Fibroblast of lung (primary cell): ENCODE data around the gene LHX2. TPM values are rescaled to one million over a fixed set of nuclear protein-coding genes. Genes with fewer than 3 reads are reported as not detected.

Experiments
- DNase-seq, 2 donors: peaks; one replicate each; pipeline versions ENCODE4 v3.0.0 to v3.0.0-alpha.2; 2010; ENCODE audit warnings: low read depth in 2 of 2
- H2AFZ ChIP-seq: 2 replicates; pipeline ENCODE4 v1.5.1; 2012; ENCODE audit warnings: low read length, control low read depth, inconsistent platforms
- H3K27ac ChIP-seq: 2 replicates; pipeline ENCODE4 v1.5.1; 2011; ENCODE audit warnings: low read length, control low read depth; ENCODE audit not compliant: insufficient read depth
- H3K27me3 ChIP-seq: 2 replicates; pipeline ENCODE4 v1.5.1; 2011; ENCODE audit warnings: mild to moderate bottlenecking, low read length; ENCODE audit not compliant: control insufficient read depth, insufficient read depth
- H3K36me3 ChIP-seq: 2 replicates; pipeline ENCODE4 v1.5.1; 2011; ENCODE audit warnings: low read length; ENCODE audit not compliant: control insufficient read depth, insufficient read depth
- H3K4me1 ChIP-seq: 2 replicates; pipeline ENCODE4 v1.5.1; 2011; ENCODE audit warnings: low read length; ENCODE audit not compliant: control insufficient read depth, insufficient read depth; ENCODE audit errors: extremely low read depth
- H3K4me2 ChIP-seq: 2 replicates; pipeline ENCODE4 v1.5.1; 2011; ENCODE audit warnings: low read length, control low read depth; ENCODE audit not compliant: insufficient read depth; ENCODE audit errors: extremely low read depth
- H3K4me3 ChIP-seq, 4 experiments: fragments of 200-600 bp in 1 of 4; sonication (generic) in 1 of 4; replicated peaks in 1 of 4; 2 replicates each; pipeline ENCODE4 v1.5.1; 2011 to 2016; ENCODE audit warnings: low read length in 4 of 4, low read depth in 3 of 4, mild to moderate bottlenecking in 3 of 4, control low read depth in 2 of 4, inconsistent platforms in 1 of 4, mixed read lengths in 1 of 4; ENCODE audit not compliant: insufficient read depth in 1 of 4; ENCODE audit errors: control extremely low read depth in 1 of 4
- H3K79me2 ChIP-seq: 2 replicates; pipeline ENCODE4 v1.5.1; 2012; ENCODE audit warnings: mild to moderate bottlenecking, low read length, inconsistent platforms; ENCODE audit not compliant: control insufficient read depth, insufficient read depth
- H3K9ac ChIP-seq: 2 replicates; pipeline ENCODE4 v1.5.1; 2011; ENCODE audit warnings: mild to moderate bottlenecking, low read length, control low read depth; ENCODE audit not compliant: insufficient read depth
- H3K9me3 ChIP-seq: 2 replicates; pipeline ENCODE4 v1.5.1; 2012; ENCODE audit warnings: low read depth, low read length; ENCODE audit not compliant: control insufficient read depth, insufficient read depth
- H4K20me1 ChIP-seq: 2 replicates; pipeline ENCODE4 v1.5.1; 2011; ENCODE audit warnings: low read length; ENCODE audit not compliant: control insufficient read depth, insufficient read depth; ENCODE audit errors: extremely low read depth
- CTCF ChIP-seq, 2 donors: IDR thresholded peaks in 1 of 2; conservative IDR thresholded peaks in 1 of 2; 1 replicate in 1 of 2; 2 replicates in 1 of 2; pipeline ENCODE4 v1.5.1; 2011 to 2012; ENCODE audit warnings: low read length in 2 of 2, control low read depth in 1 of 2, inconsistent platforms in 1 of 2, low read depth in 1 of 2, mild to moderate bottlenecking in 1 of 2
- EZH2 ChIP-seq: IDR thresholded peaks from 2 replicates; pipeline ENCODE4 v1.5.1; 2012; ENCODE audit warnings: low read length, control low read depth, mild to moderate bottlenecking; ENCODE audit errors: missing control alignments
- polyA plus RNA-seq, 2 donors: library from polyadenylated mRNA; depleted of rRNA in 1 of 2; stranded (reverse) in 1 of 2; unstranded in 1 of 2; fragments of >200 nt; gene quantifications; 2 replicates each; pipeline ENCODE4 v1.2.1, GENCODE V29; 2011 to 2012; ENCODE audit warnings: missing spikeins in 1 of 2
- total RNA-seq: library from RNA; depleted of rRNA; stranded (reverse); fragments of >200 nt; gene quantifications from 2 replicates; pipeline ENCODE4 v1.2.1, GENCODE V29; 2014

LHX2 gene
- total and polyA plus RNA-seq, 2 donors (not counting 1 experiment from before 2014, with no cell fraction given): not detected

GRCh38 chr9:124078641-124079040 lies 67.1 kb downstream of the LHX2 start:
- Histone ChIP-seq H3K27ac (no peak overlapping the region), H3K4me3 (no peak overlapping the region), H4K20me1 (no peaks in the 10 kb centered on the region), H3K9me3 (no peaks in the 10 kb centered on the region), H2AFZ (no peak overlapping the region), H3K27me3 (no peaks in the 10 kb centered on the region), H3K4me2 (no peak overlapping the region), H3K9ac (no peak overlapping the region), H3K36me3 (no peaks in the 10 kb centered on the region), H3K4me1 (peaks cover 4% of the 10 kb centered on the region), H3K79me2 (no peaks in the 10 kb centered on the region)
- no peak for TF ChIP-seq CTCF (conservative IDR thresholded peaks at IDR 0.05 in 1 of 2, IDR thresholded peaks at IDR 0.05 in 1 of 2; ENCODE audit: low read depth in 1 of 2, low read length in 2 of 2)
- TF ChIP-seq EZH2: no peak
- DNase-seq: peak; percentile 39 to 61

DNA sequence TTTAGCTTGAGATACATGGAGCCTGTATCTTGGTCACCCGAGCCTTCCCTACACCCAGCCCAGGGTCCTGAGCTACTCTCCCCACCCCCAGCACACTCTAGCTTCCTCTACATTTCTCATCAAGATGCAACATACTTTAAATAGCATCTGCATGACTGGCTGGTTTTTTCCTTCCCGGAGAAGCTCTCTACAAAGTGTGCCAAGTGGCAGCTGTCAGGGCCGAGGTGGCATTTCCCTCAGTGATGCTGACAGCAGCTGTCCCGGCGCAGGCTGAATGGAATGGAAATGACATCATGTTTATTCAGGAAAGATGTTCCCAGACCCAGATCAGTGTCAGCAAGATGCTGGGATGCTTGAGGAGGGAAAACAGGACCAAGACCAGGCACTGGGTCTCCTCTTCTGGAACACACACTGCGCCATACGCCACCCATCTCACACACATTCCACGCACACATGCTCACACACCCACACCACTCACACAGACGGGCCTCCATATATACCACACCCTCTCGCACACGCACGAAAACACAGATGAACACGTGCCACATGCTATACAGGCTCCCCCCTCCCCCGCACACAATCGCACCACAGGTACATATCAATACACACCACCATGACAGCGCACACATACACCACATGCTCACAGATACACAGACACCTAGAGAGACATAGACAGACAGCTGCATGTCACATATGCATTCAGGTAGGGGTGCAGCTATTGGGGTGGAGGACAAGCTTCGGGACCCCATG lies 67.8 kb downstream of the LHX2 start:
- no peak overlapping the region for H3K9ac ChIP-seq
- no peaks in the 10 kb centered on the region for H4K20me1 ChIP-seq
- no peaks in the 10 kb centered on the region for H3K79me2 ChIP-seq
- no peak overlapping the region for H3K4me3 ChIP-seq
- H3K4me1 ChIP-seq: peaks cover 4% of the 10 kb centered on the region
- H3K4me2 ChIP-seq: no peak overlapping the region
- TF ChIP-seq CTCF (conservative IDR thresholded peaks at IDR 0.05 in 1 of 2, IDR thresholded peaks at IDR 0.05 in 1 of 2; ENCODE audit: low read depth in 1 of 2, low read length in 2 of 2): no peak
- no peak for TF ChIP-seq EZH2
- no peaks in the 10 kb centered on the region for H3K36me3 ChIP-seq
- DNase-seq: peak; percentile 36 to 72
- H3K27ac ChIP-seq: no peak overlapping the region
- no peaks in the 10 kb centered on the region for H3K9me3 ChIP-seq
- no peaks in the 10 kb centered on the region for H3K27me3 ChIP-seq
- no peak overlapping the region for H2AFZ ChIP-seq

DNA sequence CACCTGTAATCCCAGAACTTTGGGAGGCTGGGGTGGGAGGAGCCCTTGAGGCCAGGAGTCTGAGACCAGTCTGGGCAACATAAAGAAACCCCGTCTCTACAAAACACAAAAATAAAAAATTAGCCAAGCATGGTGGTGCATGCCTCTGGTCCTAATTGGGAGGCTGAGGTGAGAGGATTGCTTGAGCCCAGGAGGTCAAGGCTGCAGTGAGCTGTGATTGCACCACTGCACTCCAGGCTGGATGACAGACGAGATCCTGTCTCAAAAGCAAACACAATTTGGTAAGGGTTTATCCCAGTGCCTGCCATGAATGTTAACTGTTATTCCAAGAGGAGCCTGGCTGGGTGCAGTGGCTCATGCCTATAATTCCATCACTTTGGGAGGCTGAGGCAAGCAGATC lies 71.1 kb downstream of the LHX2 start:
- DNase-seq: no peak
- H3K36me3 ChIP-seq: no peaks in the 10 kb centered on the region
- no peak overlapping the region for H3K4me2 ChIP-seq
- H3K4me3 ChIP-seq: no peak overlapping the region
- H2AFZ ChIP-seq: no peak overlapping the region
- no peak overlapping the region for H3K9ac ChIP-seq
- no peaks in the 10 kb centered on the region for H4K20me1 ChIP-seq
- H3K4me1 ChIP-seq: peaks cover 4% of the 10 kb centered on the region
- H3K79me2 ChIP-seq: no peaks in the 10 kb centered on the region
- H3K27ac ChIP-seq: no peak overlapping the region
- H3K9me3 ChIP-seq: no peaks in the 10 kb centered on the region
- TF ChIP-seq EZH2: no peak
- no peak for TF ChIP-seq CTCF (conservative IDR thresholded peaks at IDR 0.05 in 1 of 2, IDR thresholded peaks at IDR 0.05 in 1 of 2; ENCODE audit: low read depth in 1 of 2, low read length in 2 of 2)
- no peaks in the 10 kb centered on the region for H3K27me3 ChIP-seq

Other genes with a start within 250 kb of the LHX2 start
- gene DENND1A, start 81.6 kb upstream of the LHX2 start, total RNA-seq: 8.2 and 13.0 TPM in 2 replicates
- 18.3 and 30.1 TPM in 2 replicates for gene DENND1A, start 81.6 kb upstream of the LHX2 start, polyA plus RNA-seq
- 64.5 and 71.2 TPM in 2 replicates for gene NEK6, start 246.2 kb downstream of the LHX2 start, total RNA-seq
- 71.4 and 102 TPM in 2 replicates for gene NEK6, start 246.2 kb downstream of the LHX2 start, polyA plus RNA-seq